Psoas muscle (tissue), 8 donors: Measurements from ENCODE around the gene NBEA. TPM values are rescaled to one million over a fixed set of nuclear protein-coding genes. Genes with fewer than 3 reads are reported as not detected.

Experiments used
- ATAC-seq, 4 donors: fragments of 200-7000 bp; cut with Tn5 transposase; one replicate each; pipeline ENCODE4 v1.9.1; 2020; ENCODE audit warnings: moderate library complexity in 3 of 4, mild to moderate bottlenecking in 2 of 4
- DNase-seq, 2 donors: peaks; one replicate each; pipeline ENCODE4 v3.0.0-alpha.2; 2020
- H3K27ac ChIP-seq: fragments of 200-600 bp; one replicate; pipeline ENCODE4 v1.8.0; 2022
- H3K27me3 ChIP-seq, 3 donors: fragments of 200-600 bp in 1 of 3; one replicate each; pipeline versions ENCODE4 v1.6.1 to v1.8.0; 2013 to 2022; ENCODE audit warnings: low read length in 2 of 3, mild to moderate bottlenecking in 2 of 3, moderate library complexity in 1 of 3; ENCODE audit not compliant: insufficient read depth in 3 of 3
- H3K36me3 ChIP-seq, 2 donors: fragments of 200-600 bp in 1 of 2; one replicate each; pipeline versions ENCODE4 v1.6.1 to v1.8.0; 2013 to 2022; ENCODE audit warnings: low read depth in 1 of 2, mild to moderate bottlenecking in 1 of 2, moderate library complexity in 1 of 2; ENCODE audit not compliant: insufficient read depth in 1 of 2
- H3K4me1 ChIP-seq: fragments of 200-600 bp; one replicate; pipeline ENCODE4 v1.8.0; 2022
- H3K4me3 ChIP-seq: fragments of 200-600 bp; one replicate; pipeline ENCODE4 v1.8.0; 2022; ENCODE audit warnings: mild to moderate bottlenecking
- H3K9me3 ChIP-seq: fragments of 200-600 bp; one replicate; pipeline ENCODE4 v1.8.0; 2022
- WGBS, 3 donors: extraction: QIAGEN DNeasy Blood & Tissue Kit; methylation state at CpG; one replicate each; pipeline versions ENCODE4 v1.1.6 to v1.1.7; 2013; 5-methylcytosine and 5-hydroxymethylcytosine counted together
- intact Hi-C, 2 donors: fragments of 100-400 bp; cut with DNase I; formaldehyde crosslinking; loops; one replicate each; pipeline versions ENCODE4 v1.11.0 to v1.14.2; 2022
- polyA plus RNA-seq, 3 donors: library from polyadenylated mRNA; stranded (reverse); fragments of 200-250 nt; gene quantifications; one replicate each; pipeline ENCODE4 v1.2.3, GENCODE V29; 2013
- total RNA-seq, 4 donors: library from RNA; stranded (reverse); fragmentation: NEBNext Ultra II Directional in 2 of 4; extraction: Animal tissue kit (Norgen Biotek cat#: 25700) in 2 of 4; gene quantifications; one replicate each; pipeline versions ENCODE4 v1.2.1 to v1.2.4, GENCODE V29; 2021 to 2023
- TF ChIP-seq, protein P1 (sequence below): fragments of 200-600 bp; IDR thresholded peaks from one replicate; pipeline ENCODE4 v1.8.0; 2022; ENCODE audit warnings: antibody characterized with exemption
- donor health status: healthy with polysubstance abuse.
- donor health status: DM: no; HTN: no; CAD: no; lungs with moderate emphysema.
- donor health status: Bipolar disorder and iron deficiency.
- donor health status: healthy.
- donor health status: DM: yes; HTN: yes; CAD: no.
- donor health status: DM: no; HTN: no; CAD: no.
- donor health status: DM: no; HTN: no; CAD: no.
- donor health status: DM: yes; HTN: yes; CAD: no.

NBEA gene
- total and polyA plus RNA-seq, 7 donors, result 0.99 to 5.3 (median 1.5) TPM

DNA sequence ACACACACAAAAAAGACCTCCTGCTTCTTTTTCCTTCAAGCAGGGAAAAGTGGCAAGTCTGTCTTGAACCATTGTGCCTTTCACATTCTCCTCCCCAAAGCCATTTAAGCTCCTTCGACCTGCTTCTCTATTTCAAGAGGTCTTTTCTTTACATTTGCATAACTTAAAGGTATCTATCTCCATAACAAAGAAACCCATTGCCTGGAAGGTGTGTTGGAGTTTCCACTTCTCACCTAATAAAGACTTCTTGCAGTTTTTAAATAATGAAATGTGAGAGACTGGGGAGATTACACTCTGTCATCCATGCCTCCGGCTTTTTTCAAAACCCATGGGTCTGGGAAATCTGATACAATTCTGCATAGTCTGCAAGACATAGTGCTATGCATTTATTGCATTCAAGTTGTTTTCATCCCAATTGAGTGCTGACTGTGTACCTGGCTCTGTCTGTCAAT lies 41.8 kb upstream of the NBEA start:
- Histone ChIP-seq H3K4me1 (peaks cover 5% of the 10 kb centered on the region), H3K36me3 (no peaks in the 10 kb centered on the region), H3K9me3 (no peaks in the 10 kb centered on the region), H3K4me3 (no peak overlapping the region), H3K27me3 (no peaks in the 10 kb centered on the region), H3K27ac (no peak overlapping the region)
- ATAC-seq (no peak), DNase-seq (no peak)
- intact Hi-C loops, result no loop called here
- TF ChIP-seq, protein P1, sequence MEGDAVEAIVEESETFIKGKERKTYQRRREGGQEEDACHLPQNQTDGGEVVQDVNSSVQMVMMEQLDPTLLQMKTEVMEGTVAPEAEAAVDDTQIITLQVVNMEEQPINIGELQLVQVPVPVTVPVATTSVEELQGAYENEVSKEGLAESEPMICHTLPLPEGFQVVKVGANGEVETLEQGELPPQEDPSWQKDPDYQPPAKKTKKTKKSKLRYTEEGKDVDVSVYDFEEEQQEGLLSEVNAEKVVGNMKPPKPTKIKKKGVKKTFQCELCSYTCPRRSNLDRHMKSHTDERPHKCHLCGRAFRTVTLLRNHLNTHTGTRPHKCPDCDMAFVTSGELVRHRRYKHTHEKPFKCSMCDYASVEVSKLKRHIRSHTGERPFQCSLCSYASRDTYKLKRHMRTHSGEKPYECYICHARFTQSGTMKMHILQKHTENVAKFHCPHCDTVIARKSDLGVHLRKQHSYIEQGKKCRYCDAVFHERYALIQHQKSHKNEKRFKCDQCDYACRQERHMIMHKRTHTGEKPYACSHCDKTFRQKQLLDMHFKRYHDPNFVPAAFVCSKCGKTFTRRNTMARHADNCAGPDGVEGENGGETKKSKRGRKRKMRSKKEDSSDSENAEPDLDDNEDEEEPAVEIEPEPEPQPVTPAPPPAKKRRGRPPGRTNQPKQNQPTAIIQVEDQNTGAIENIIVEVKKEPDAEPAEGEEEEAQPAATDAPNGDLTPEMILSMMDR, result no peak
- WGBS, 3 donors, result 57 to 70% (median 63%) methylated on average over 2 of the region's 2 CpGs

DNA sequence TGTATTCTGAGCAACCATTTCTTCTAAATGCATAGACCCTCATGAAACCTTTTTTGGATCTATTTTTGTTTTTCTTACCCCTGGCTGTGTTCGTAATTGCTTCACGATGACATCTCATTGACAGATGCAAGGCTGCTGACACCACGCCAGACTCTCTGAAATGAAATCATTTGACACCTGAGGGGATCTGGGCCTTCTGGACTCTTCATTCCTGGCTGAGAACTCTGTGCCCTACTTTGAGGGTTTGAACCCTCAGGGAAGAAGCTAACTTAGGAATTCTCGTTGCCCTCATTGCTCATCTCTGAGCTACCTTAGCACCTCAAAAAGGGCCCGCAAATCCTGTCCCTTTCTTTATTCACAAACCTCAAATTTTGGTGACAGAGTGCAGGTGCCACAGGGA lies 40.5 kb upstream of the NBEA start:
- Histone ChIP-seq H3K4me3 (no peak overlapping the region), H3K27ac (no peak overlapping the region), H3K9me3 (no peaks in the 10 kb centered on the region), H3K27me3 (no peaks in the 10 kb centered on the region), H3K36me3 (no peaks in the 10 kb centered on the region), H3K4me1 (peaks cover 5% of the 10 kb centered on the region)
- DNase-seq (no peak), ATAC-seq (no peak)
- TF ChIP-seq, protein P1, result no peak
- intact Hi-C loops, result no loop called here
- 70 to 83% (median 74%) methylated on average over 5 of the region's 5 CpGs for WGBS, 3 donors

DNA sequence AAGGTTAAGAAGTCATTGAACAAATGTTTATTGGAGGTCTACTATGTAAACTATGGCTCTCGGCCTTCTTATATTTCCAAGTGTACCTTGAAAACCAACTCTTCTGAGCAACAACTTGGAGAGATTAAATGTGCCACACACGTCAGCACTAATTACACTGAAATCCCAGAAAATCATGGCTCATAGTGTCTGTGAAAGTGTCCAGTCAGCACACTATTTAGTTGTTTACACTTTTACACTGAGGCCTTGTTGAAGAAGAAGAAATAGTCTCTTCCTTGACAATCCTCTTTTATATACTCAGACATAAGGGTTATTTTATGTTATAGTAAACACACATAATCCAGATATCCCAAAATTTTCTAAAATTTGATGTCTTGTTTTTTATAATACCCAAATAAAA lies 30.9 kb upstream of the NBEA start:
- Histone ChIP-seq H3K9me3 (no peaks in the 10 kb centered on the region), H3K27ac (no peak overlapping the region), H3K36me3 (no peaks in the 10 kb centered on the region), H3K4me3 (no peak overlapping the region), H3K4me1 (no peaks in the 10 kb centered on the region), H3K27me3 (peaks cover 2 to 10% (median 3%) of the 10 kb centered on the region in 3 donors)
- DNase-seq (no peak), ATAC-seq (no peak)
- intact Hi-C loops, result no loop called here
- TF ChIP-seq, protein P1, result no peak
- WGBS, 3 donors, result 81 to 93% (median 85%) methylated on average over 2 of the region's 2 CpGs

DNA sequence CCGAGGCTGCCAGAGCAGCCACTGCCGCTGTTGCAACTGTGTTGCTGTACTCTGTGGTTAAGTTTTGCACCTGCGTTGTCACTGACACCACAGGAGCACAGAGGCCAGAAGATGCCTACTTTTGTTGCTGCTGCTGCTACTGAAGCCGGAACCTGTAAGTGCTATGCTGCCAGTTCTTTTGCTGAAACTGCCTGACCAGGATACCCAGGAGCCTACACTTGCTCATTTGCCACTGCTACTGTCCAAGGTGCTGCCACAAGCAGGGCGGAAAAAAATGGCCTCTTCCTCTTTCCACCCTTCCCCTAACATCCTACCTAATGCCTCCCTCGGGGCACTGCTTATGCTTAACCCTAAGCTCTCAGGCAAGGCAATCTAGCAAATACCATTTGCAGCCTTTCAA lies 29.0 kb upstream of the NBEA start:
- Histone ChIP-seq H3K4me3 (no peak overlapping the region), H3K36me3 (no peaks in the 10 kb centered on the region), H3K9me3 (no peaks in the 10 kb centered on the region), H3K4me1 (no peaks in the 10 kb centered on the region), H3K27me3 (peaks cover 3 to 15% (median 3%) of the 10 kb centered on the region in 3 donors), H3K27ac (no peak overlapping the region)
- TF ChIP-seq, protein P1, result no peak
- ATAC-seq, result no peak
- DNase-seq, result no peak
- intact Hi-C loops, result no loop called here
- 39 to 48% (median 39%) methylated on average over 6 of the region's 6 CpGs for WGBS, 3 donors

DNA sequence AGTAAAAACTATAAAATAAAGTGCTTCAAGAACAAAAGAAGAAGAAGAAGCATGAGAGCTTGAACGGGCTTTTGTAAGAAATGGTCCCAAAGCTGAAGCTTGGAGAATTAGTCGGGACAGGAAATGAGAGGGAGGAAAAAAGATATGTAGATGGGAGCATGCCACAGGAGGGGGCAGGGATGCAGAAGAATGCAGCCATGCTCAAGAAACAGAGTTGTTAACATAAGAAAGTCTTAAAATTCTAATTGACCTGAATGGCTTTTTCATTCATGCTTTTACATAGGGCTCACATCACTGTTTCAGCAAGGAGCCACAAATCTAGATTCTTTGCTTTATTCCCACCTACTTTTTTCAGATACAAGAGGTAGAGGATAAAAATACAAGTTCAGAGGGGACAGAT lies 27.7 kb upstream of the NBEA start:
- DNase-seq, result no peak
- 0 to 8% (median 5%) methylated on average over 2 of the region's 2 CpGs for WGBS, 3 donors
- Histone ChIP-seq H3K9me3 (no peaks in the 10 kb centered on the region), H3K4me1 (no peaks in the 10 kb centered on the region), H3K4me3 (no peak overlapping the region), H3K27me3 (peaks cover 3 to 15% (median 3%) of the 10 kb centered on the region in 3 donors), H3K27ac (no peak overlapping the region), H3K36me3 (no peaks in the 10 kb centered on the region)
- intact Hi-C loops, result no loop called here
- TF ChIP-seq, protein P1, result no peak
- no peak for ATAC-seq
